NK-92 (cell line): Measurements from ENCODE around the gene FRG1.
"Not testable (repeated sequence)": the region's sequence is repeated elsewhere in the genome, so short reads cannot be mapped to it uniquely, and the experiment has no call there.

Source experiments
- DNase-seq: peaks from one replicate; lab custom pipeline; 2025; ENCODE audit not compliant: unreplicated experiment; lab: John Stamatoyannopoulos, UW

FRG1 gene

DNA sequence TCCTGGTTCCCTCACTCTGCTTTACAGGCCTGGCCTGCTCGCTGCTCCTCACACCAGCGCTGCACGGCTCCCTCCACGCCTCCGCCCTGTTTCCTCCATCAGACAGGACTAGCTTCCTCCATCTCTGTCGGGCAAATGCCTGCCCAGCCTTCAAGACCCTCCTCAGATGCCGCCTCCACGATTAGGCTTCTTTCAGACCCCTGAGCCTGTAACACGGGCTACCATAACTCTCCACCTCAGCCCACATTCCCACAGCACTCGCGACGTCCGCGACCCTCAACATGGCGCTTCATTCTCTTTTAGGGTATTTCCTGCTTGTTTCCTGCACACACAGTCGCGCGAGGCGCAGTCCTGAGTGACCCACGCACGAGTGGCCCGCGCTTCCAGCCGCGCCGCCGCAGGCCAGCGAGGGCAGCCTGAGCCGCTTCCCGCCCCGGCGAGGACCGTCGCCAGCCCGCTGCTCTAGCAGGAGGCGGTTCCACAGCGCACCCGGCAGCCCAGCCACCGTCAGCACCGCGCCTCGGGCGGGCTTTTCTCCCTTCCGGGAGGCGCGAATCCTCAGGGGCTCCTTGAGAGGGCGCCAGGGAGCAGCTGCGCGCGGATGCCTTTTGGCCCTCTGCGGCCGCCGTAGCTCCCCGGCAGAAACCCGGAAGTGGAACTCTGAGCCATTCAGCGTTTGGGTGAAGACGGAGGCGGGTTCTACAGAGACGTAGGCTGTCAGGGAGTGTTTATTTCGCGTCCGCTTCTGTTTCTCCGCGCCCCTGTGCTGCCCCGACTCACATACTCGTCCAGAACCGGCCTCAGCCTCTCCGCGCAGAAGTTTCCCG lies at the start of gene FRG1:
FRG1 (plus strand) TSS at position 695 of the 827 bp plus-strand sequence. CDS start 138 bp downstream, outside the sequence.
- DNase-seq: no peak

DNA sequence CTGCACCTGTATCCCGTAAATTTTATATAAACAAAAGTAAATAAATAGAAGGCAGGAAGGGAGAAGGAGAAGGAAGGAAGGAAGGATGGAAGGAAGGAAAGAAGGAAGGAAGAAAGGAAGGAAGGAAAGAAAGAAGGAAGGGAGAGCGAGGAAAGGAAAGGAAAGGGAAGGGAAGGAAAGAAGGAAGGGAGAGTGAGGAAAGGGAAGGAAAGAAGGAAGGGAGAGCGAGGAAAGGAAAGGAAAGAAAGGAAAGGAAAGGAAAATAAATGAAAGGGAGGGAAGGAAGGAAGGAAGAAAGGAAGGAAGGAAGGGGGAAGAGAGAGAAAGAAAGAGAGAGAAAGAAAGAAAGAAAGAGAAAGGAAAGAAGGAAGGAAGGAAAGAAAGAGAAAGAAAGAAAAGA lies 43.0 kb upstream of the FRG1 start:
- DNase-seq: no peak

DNA sequence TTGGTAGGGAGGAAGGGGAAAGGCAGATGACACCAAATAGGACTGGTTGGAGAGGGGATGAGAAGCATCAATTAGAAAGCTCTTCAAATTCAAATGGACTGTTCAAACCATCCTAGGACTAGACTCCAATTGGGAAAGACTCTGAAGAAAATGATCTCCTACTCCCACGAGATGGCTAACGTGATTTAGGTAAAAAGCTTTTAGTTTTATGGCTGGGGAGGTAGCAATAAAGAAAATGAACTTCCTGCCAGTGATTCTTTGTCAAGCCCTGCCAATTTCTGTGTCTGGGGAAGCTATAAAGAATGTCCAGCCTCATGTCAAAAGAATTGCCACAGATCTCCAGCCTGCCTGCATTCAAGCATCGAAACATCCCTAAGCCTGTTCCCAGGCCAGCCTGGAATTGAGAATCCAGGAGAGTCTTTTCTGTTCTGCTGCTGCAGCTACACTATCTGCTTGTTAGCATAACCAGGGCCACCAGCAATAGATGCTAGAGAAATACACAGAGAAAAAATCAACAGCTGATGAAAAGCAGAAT lies 41.1 kb upstream of the FRG1 start:
- not testable (repeated sequence) for DNase-seq

DNA sequence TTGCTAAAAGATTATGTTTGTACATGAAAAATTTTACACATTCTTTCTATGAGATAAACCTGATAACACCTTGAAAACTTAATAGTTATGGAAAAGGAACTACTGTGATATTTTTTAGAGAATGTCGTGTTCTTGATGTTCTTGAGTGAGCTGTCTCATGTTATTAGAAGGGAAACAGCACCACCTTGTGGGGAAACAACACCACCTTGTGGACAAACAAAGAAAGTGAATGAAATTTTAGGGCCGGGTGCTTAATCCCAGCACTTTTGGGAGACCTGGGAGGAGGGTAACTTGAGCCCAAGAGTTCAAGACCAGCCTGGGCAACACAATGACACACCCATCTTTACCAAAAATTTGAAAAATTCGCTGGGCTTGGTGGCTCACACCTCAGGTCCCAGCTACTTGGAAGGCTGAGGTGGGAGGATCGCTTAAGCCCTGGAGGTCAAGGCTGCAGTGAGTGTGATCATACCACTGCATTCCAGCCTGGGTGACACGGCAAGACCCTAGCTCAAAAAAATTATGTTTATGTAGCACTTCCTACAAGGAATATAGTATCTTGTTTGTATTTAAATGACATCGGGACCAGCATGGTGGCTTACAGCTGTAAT lies 36.1 kb upstream of the FRG1 start:
- DNase-seq: not testable (repeated sequence)

DNA sequence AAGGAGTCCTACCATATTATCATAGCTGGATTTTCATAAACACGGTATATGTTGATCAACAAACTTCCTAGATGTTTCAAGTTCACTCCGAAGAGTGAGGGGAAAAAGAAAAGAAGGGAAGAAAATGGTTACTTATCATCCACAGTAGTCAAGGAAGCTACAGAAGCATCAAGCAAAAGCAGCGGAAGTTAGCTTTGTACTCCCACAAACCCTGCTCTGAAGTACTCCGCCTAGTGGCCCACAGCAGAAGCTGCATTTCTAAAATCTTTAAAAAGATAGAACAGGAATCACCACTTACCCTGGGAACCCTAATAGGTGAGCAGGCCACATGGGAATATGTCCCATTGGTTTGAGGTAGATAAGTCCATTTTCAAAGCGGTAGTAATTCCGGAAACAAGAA lies 28.5 kb upstream of the FRG1 start:
- DNase-seq: no peak

DNA sequence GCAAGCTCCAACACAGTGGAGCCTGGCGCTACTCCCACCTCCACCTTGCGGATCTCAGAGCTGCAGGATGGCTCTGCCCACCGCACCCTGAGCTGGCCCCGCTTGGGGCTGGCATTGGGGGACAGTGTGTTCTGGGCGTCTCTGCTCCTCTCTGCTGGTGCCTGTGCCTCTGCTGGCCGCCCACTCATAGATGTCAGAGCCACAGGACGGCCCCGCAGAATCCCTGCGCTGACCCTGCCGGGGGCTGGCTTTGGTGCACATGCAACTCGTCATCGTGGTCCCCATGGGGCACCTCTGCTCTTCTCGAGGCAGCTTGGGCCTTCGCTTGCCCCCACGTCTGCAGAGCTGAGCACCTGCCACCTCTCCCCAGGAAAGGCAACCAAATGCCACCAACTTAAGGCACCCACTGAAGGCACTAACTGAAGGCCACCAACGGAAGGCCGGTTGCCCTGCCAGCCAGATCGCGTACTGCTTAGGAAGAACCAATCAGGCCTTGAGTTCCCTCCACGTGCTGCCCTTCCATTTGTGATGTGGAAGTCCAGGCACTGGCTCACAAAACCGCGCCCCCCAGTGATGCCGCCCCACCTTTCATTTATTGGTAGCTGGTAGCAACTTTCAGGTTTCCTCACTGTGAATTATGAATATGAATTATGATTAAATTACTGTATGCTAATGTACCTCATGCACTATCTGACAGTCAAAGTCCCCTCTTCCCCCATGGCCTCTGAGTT lies 23.3 kb upstream of the FRG1 start:
- DNase-seq: no peak

DNA sequence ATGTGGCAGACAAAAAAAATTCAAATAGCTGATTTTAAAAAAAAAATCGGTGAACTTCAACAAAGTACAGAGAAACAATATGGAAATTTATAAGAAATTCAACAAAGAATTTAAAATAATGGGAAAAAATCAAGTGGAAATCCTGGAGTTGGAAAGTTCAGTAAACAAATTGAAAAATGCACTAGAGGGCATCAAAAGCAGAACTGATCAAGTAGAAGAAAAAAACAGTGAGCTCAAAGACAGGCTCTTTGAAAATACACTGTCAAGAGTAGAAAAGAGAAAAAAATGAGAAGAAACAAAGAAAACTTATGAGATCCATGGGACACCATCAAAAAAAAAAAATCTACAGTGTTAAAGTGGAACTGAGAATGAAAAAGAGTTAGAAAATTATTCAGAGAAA lies 19.6 kb upstream of the FRG1 start:
- DNase-seq: no peak

DNA sequence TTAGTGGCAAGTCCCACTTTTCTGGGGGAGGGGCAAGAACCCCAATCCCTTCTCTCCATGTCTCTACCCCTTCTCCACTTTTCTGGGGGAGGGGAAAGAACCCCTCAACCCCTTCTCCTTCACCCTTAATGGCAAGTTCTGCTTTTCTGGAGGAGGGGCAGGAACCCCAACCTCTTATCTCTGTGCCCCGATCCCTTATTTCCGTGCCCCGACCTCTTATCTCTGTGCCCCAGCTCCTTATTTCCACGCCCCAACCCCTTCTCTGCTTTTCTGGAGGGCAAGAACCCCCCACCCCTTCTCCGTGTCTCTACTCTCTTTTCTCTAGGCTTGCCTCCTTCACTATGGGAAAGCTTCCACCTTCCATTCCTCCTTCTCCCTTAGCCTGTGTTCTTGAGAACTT lies 13.9 kb upstream of the FRG1 start:
- not testable (repeated sequence) for DNase-seq

DNA sequence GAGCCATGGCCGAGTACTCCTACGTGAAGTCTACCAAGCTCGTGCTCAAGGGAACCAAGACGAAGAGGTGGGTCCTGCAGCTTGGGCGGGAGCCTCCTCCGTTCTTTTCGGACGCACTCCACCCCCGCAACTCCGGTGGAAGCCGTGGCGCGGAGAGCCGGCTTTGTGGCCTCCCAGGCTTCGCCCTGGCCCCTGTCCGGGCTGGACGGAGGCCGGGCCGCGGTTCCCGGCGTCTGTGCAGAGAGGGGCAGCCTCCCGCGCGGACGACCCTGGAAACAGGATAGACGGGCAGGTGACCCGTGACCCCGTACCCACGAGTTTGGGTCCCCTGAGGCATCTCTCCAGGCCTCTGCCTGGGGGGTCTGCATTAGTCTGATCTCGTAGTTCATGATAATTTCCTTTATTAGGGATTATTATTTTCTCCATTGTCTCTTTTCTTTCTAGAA lies 356 bp downstream of the FRG1 start:
- no peak for DNase-seq

DNA sequence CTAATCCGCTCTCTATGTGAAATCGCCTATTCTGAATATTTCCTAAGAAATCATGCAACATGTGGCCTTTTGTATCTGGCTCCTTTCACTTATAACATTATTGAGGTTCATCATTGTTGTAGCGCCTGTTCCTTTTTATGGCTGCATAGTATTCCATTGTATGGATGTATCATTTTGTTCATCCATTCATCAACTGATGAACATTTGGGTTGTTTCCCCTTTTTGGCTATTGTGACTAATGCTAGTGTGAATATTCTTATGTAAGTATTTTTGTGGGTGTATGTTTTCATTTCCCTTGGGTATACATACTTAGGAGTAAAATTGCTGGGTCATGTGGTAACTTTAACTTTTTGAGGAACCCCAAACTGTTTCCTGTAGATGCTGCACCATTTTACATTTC lies 1.7 kb downstream of the FRG1 start:
- not testable (repeated sequence) for DNase-seq

DNA sequence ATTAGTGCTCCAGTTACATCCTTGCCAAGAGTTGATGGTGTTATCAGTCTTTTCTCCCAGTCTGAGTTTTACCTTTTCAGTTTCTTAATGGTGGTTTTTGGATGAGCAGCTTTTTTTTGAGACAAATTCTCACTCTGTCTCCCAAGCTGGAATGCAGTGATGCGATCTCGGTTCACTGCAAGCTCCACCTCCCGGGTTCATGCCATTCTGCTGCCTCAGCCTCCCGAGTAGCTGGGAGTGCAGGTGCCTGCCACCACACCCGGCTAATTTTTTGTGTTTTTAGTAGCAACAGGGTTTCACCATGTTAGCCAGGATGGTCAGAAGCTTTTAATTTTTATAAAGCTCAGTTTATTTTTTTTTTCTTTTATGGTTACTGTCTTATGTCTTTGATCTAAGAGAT lies 3.4 kb downstream of the FRG1 start:
- not testable (repeated sequence) for DNase-seq

DNA sequence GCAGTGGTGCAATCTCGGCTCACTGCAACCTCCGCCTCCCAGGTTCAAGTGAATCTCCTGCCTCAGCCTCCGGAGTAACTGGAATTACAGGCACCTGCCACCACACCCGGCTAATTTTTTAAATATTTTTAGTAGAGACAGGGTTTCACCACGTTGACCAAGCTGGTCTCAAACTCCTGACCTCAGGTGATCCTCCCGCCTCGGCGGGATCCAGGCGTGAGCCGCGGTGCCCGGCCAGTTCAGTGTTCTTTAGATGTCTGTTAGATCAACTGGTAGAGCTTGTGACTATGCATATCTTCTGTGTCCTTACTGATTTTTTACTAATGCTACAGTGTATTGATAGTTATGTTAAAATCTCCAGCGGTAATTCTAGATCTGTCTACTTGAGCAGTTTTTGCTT lies 6.2 kb downstream of the FRG1 start:
- DNase-seq: not testable (repeated sequence)

DNA sequence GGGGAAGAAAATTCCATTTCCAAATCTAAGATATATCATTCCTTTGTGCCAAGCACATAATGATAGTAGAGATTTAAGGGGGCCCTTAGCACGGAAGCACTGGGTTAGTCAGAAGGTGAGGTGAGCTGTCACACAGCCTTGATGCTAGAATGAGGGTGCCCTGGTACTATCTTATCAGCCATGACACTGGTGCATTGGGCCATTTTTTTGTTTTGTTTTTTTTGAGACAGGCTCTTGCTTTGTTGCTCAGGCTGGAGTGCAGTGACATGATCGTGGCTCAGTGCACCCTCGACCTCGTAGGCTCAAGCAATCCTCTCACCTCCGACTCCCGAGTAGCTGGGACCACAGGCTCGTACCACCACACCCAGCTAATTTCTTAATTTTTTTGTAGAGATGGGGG lies 7.8 kb downstream of the FRG1 start:
- not testable (repeated sequence) for DNase-seq

DNA sequence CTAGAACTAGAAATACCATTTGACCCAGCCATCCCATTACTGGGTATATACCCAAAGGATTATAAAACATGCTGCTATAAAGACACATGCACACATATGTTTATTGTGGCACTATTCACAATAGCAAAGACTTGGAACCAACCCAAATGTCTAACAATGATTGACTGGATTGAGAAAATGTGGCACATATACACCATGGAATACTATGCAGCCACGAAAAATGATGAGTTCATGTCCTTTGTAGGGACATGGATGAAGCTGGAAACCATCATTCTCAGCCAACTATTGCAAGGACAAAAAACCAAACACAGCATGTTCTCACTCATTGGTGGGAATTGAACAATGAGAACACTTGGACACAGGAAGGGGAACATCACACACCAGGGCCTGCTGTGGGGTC lies 28.6 kb downstream of the FRG1 start:
- not testable (repeated sequence) for DNase-seq

DNA sequence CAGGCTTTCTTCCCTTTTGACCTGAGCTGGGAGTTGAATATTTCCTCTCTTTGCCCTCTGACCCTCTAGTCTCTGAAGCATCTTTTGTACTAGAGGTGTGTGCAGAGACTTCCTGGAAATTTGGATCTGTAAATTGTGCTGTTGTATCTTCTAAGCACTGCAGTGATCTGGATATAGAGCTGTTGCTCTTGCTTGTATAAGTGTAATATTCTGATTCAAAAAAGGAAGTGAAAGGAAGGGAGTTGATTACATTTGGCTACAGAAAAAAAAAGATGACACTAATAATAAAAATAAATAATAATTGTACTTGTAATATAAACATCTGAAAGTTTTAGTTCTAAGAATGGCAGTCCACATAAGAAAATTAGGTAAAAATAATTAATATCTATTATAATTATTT lies 33.0 kb downstream of the FRG1 start:
- DNase-seq: no peak

DNA sequence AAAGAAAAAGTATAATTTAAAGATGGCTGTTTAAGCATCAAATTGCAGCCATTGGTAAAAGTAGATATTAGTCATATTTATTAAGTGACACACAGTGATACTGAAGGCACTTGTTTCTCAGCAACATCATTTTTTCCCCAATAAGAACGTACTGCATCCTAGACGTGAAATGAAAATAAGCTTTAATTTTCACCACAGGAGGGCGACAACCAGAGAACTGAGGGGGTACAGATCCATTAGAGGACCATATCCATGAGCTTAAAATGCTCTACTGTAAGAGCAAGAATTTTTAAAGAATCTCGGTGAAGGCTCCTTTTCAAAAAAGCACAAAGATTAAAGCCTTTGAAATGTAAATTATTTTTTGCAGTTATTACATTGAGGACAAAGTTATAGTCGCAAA lies 33.4 kb downstream of the FRG1 start:
- DNase-seq: no peak

DNA sequence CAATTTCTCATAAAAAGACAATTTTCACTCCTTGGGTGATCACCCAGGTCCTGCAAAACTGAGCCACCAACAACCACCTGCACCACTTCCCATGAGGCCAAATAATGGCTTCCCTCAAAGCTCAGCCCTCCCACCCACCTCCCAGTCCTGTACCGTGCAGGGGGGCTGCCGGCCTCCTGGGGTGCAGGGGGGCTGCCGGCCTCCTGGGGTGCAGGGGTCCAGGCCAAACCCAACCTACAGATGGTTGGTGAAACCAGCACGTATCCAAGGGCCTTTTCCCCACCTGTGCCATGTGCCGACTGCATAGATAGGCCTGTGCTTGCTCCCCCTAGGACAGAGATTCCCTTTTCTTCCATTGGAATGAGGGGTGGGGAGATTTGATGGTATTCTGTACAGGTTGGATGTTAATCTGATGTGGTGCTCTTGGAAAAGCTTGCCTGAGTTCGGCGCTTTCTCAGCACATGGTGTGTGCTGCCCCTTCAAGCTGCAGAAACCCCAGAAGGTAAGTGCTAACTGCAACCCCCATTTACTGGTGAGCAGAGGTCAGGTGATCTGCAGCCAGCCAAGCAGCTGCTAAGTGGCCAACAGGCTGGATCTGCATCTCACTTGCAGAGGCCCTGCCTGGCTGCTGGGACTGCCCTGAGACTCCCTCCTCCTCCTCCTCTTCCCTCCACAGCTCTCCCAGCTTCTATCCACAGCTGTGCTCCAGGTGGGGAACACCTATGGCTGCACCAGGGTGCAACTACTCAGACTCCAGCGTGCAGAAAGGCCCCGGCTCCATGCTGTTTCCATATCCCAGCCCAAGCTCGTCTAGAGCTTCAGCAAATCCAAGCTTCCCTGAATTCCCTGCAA lies 38.8 kb downstream of the FRG1 start:
- DNase-seq: no peak

DNA sequence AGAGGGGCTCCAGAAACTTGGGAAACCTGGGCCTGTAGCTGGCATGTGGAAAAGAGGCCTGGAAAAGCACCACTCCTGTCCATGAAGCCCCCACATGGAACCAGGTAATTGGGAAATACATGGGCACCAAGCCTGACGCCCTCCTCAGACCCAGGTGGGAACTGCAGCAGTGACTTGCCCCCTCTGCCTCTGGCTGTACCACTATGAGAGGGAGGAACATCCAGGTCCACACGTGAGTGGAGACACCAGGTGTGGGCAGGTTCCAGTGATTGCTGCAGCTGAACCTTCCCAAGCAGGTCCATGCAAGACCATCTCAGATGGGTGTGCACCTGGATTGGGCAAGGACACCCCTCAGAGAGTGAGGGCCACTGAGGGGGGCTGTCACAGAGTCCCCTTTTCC lies 39.6 kb downstream of the FRG1 start:
- not testable (repeated sequence) for DNase-seq

DNA sequence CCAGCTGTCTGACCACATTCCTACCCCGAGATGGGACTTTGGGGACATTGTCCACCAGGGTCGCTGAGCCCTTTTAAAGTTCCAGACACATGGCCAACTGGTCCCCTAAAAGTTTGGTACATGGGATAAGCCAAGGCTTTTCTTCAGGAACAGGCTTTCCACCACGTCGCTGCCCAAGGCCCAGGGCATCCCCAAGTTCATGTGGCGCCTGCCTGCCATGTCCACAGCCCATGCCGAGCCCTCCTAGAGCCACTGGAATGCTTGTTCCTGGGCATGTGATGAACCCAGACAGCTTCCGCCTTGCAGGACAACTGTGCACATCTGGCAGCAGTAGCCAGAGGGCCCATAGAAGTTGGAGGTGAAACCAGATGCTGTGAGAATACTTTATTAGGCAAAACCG lies 41.3 kb downstream of the FRG1 start:
- no peak for DNase-seq

DNA sequence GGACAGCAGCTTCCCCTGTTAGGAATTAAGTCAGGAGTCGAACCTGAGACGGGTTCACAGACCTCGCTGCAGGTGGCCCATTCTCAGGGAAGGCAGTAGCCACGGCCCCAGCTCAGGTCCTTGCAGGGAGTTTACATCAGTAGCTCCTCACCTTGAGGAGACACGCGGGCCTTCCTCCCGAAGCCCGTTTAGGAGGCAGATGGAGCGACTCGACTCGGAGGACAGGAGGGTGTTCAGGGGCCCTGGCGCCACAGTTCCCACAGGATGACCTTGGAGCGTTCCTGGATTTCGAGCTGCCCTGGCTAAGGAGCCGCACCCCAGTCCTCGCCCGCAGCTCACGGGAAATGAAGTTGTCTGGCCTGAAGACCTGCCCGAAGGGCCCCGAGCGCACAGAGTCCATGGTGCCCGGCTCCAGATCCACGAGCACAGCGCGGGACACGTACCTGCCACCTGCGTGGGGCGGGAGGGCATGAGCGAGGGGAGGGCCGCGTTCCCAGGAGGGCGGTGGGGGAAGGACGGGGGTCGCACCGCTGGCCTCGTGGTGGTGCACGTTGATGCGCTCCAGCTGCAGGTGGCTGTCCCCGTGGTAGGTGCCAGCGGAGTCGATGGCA lies 43.3 kb downstream of the FRG1 start:
- DNase-seq: not testable (repeated sequence)
